SU-DHL-6 (cell line): Measurements from ENCODE around the gene ST6GALNAC3.

Experiments used
- H2AFZ ChIP-seq: fragments of 200-600 bp; sonication (generic); 2 replicates; pipeline ENCODE4 v1.6.1; 2014; ENCODE audit warnings: low read depth, mild to moderate bottlenecking, moderate library complexity, mixed read lengths, antibody characterized with exemption, low read length; ENCODE audit not compliant: severe bottlenecking
- H3F3A ChIP-seq: fragments of 200-600 bp; shearing (Covaris generic); 2 replicates; pipeline ENCODE4 v1.6.0; 2016; ENCODE audit warnings: antibody characterized with exemption, mild to moderate bottlenecking; ENCODE audit not compliant: insufficient read depth
- H3K27ac ChIP-seq: fragments of 200-600 bp; sonication (generic); 2 replicates; pipeline ENCODE4 v1.5.1; 2016; ENCODE audit warnings: low read depth, mild to moderate bottlenecking, low read length, moderate library complexity, mixed read lengths
- H3K27me3 ChIP-seq: fragments of 200-600 bp; sonication (generic), shearing (Covaris generic); 2 replicates; pipeline ENCODE4 v1.6.0; 2014; ENCODE audit warnings: mild to moderate bottlenecking, low read length
- H3K36me3 ChIP-seq: fragments of 200-600 bp; sonication (generic); 2 replicates; pipeline ENCODE4 v1.6.1; 2014; ENCODE audit warnings: mild to moderate bottlenecking, low read length, mixed read lengths
- H3K4me2 ChIP-seq: fragments of 300-600, 200-600 bp; shearing (Covaris generic), sonication (generic); 2 replicates; pipeline ENCODE4 v1.6.0; 2014; ENCODE audit warnings: low read length, low read depth, mild to moderate bottlenecking; ENCODE audit not compliant: poor library complexity, severe bottlenecking
- H3K4me3 ChIP-seq: fragments of 200-600 bp; sonication (generic); 2 replicates; pipeline ENCODE4 v1.5.1; 2014; ENCODE audit warnings: antibody characterized with exemption, low read length, mild to moderate bottlenecking, mixed read lengths; ENCODE audit not compliant: insufficient read depth, poor library complexity, severe bottlenecking
- H3K79me2 ChIP-seq: fragments of 200-600 bp; sonication (generic); 2 replicates; pipeline ENCODE4 v1.6.1; 2014; ENCODE audit warnings: mild to moderate bottlenecking, low read length, moderate library complexity; ENCODE audit not compliant: insufficient read depth
- H3K9ac ChIP-seq: fragments of 200-600 bp; sonication (generic); 2 replicates; pipeline ENCODE4 v1.7.0; 2014; ENCODE audit warnings: mild to moderate bottlenecking, low read length
- H3K9me2 ChIP-seq: fragments of 200-600 bp; sonication (generic); replicated peaks from 2 replicates; pipeline ENCODE4 v1.6.1; 2014; ENCODE audit warnings: low read length; ENCODE audit not compliant: insufficient read depth
- H3K9me3 ChIP-seq: fragments of 200-600 bp; sonication (generic); 2 replicates; pipeline ENCODE4 v1.6.1; 2014; ENCODE audit warnings: low read length, mixed read lengths; ENCODE audit not compliant: insufficient read depth
- H4K20me1 ChIP-seq: fragments of 200-600 bp; sonication (generic); 2 replicates; pipeline ENCODE4 v1.6.1; 2014; ENCODE audit warnings: low read depth, mild to moderate bottlenecking, antibody characterized with exemption, low read length, moderate library complexity, mixed read lengths
- CTCF ChIP-seq: fragments of 200-600 bp; sonication (generic); IDR thresholded peaks from one replicate; pipeline ENCODE4 v1.5.1; 2017; ENCODE audit warnings: antibody characterized with exemption, mild to moderate bottlenecking, low read length, moderate library complexity; ENCODE audit not compliant: insufficient read depth, poor library complexity, severe bottlenecking
- EZH2phosphoT487 ChIP-seq: fragments of 200-600 bp; sonication (generic), shearing (Covaris generic); conservative IDR thresholded peaks from 2 replicates; pipeline ENCODE4 v1.6.1; 2018; ENCODE audit warnings: mild to moderate bottlenecking, antibody characterized with exemption, low read length, moderate library complexity, mixed read lengths

Gene ST6GALNAC3

GRCh38 chr1:76492752-76493430, 418.3 kb downstream of the ST6GALNAC3 start:
- Histone ChIP-seq H3K9me2 (no peaks in the 10 kb centered on the region), H3K4me2 (no peak overlapping the region), H3K9ac (no peak overlapping the region), H3K4me3 (no peak overlapping the region), H3K36me3 (no peaks in the 10 kb centered on the region), H3K9me3 (no peaks in the 10 kb centered on the region), H3K79me2 (no peaks in the 10 kb centered on the region), H3F3A (no peaks in the 10 kb centered on the region), H3K27ac (no peak overlapping the region), H4K20me1 (no peaks in the 10 kb centered on the region), H3K27me3 (no peaks in the 10 kb centered on the region), H2AFZ (no peak overlapping the region)
- TF ChIP-seq EZH2phosphoT487 (no peak), CTCF (no peak)

GRCh38 chr1:76494807-76495206, 420.3 kb downstream of the ST6GALNAC3 start:
- TF ChIP-seq CTCF (no peak), EZH2phosphoT487 (no peak)
- no peak overlapping the region for H2AFZ ChIP-seq
- no peaks in the 10 kb centered on the region for H3K9me2 ChIP-seq
- H3K9me3 ChIP-seq = no peaks in the 10 kb centered on the region
- no peaks in the 10 kb centered on the region for H3K36me3 ChIP-seq
- no peak overlapping the region for H3K27ac ChIP-seq
- no peak overlapping the region for H3K9ac ChIP-seq
- no peaks in the 10 kb centered on the region for H3K27me3 ChIP-seq
- H4K20me1 ChIP-seq = no peaks in the 10 kb centered on the region
- H3F3A ChIP-seq = no peaks in the 10 kb centered on the region
- no peak overlapping the region for H3K4me2 ChIP-seq
- H3K4me3 ChIP-seq = no peak overlapping the region
- no peaks in the 10 kb centered on the region for H3K79me2 ChIP-seq

- no peak overlapping the region for H3K4me3 ChIP-seq
- H3K9me3 ChIP-seq = no peaks in the 10 kb centered on the region
- H3K36me3 ChIP-seq = no peaks in the 10 kb centered on the region
- no peaks in the 10 kb centered on the region for H3K79me2 ChIP-seq
- no peaks in the 10 kb centered on the region for H3F3A ChIP-seq
- H2AFZ ChIP-seq = no peak overlapping the region
- no peak overlapping the region for H3K9ac ChIP-seq
- TF ChIP-seq CTCF = no peak
- TF ChIP-seq EZH2phosphoT487 = no peak
- no peaks in the 10 kb centered on the region for H3K27me3 ChIP-seq
- no peaks in the 10 kb centered on the region for H4K20me1 ChIP-seq
- no peak overlapping the region for H3K4me2 ChIP-seq
- H3K9me2 ChIP-seq = no peaks in the 10 kb centered on the region
- no peak overlapping the region for H3K27ac ChIP-seq
Observed at GRCh38 chr1:76496871-76497270, 422.3 kb downstream of the ST6GALNAC3 start.
